Measurements from ENCODE around the gene TTLL4. TPM values are rescaled to one million over a fixed set of nuclear protein-coding genes. Genes with fewer than 3 reads are reported as not detected.
A peak's percentile ranks its signal among the peaks of the same experiment; 100 is the strongest.

The TTLL4 gene
- total RNA-seq, 2 donors from 2014 or later = 96.5 to 99.0 TPM

DNA sequence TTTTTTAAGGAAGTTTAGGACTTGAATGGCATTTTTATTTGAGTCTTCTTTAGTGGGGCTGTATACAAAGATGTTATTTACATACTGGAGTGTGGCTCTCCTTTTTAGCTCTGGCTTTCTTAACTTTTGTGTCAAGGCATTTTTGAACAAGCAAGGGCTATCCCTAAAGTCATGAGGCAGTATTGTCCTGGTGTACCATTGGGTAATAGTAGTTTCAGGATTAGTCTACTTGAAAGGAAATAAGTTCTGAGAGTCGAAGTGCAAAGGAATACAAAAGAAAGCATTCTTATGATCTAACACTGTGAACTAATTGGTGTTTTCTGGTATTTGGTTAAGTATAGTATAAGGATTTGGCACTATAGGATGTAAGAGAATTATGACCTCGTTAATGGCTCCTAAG is 69.4 kb downstream of the TTLL4 start:
- no peaks in the 10 kb centered on the region for H3K36me3 ChIP-seq (ENCODE audit: control insufficient read depth, insufficient read depth, low read length)
- H3K27ac ChIP-seq (ENCODE audit: low read depth, low read length) = no peak overlapping the region
- Mint-ChIP-seq H3K4me1 (peaks cover 32% of the 10 kb centered on the region), H3K4me3 (no peak overlapping the region), H3K27me3 (ENCODE audit: insufficient read depth) (peaks cover 12% of the 10 kb centered on the region), H3K36me3 (ENCODE audit: low read depth) (peaks cover 21% of the 10 kb centered on the region), H3K27ac (no peak overlapping the region), H3K9me3 (peaks cover 20% of the 10 kb centered on the region)
- peaks cover 2% of the 10 kb centered on the region for H3K4me1 ChIP-seq (ENCODE audit: control insufficient read depth, insufficient read depth, low read length)
- 75 to 96% methylated on average over 1 of the region's 2 CpGs for WGBS, 2 experiments (ENCODE audit: insufficient coverage in 1 of 2, insufficient read length in 1 of 2)
- peaks cover 23% of the 10 kb centered on the region for H3K9me3 ChIP-seq (ENCODE audit: control insufficient read depth, low read length)
- H3K4me3 ChIP-seq (ENCODE audit: low read length) = no peak overlapping the region
- no peak for DNase-seq
- TF ChIP-seq, protein P1, sequence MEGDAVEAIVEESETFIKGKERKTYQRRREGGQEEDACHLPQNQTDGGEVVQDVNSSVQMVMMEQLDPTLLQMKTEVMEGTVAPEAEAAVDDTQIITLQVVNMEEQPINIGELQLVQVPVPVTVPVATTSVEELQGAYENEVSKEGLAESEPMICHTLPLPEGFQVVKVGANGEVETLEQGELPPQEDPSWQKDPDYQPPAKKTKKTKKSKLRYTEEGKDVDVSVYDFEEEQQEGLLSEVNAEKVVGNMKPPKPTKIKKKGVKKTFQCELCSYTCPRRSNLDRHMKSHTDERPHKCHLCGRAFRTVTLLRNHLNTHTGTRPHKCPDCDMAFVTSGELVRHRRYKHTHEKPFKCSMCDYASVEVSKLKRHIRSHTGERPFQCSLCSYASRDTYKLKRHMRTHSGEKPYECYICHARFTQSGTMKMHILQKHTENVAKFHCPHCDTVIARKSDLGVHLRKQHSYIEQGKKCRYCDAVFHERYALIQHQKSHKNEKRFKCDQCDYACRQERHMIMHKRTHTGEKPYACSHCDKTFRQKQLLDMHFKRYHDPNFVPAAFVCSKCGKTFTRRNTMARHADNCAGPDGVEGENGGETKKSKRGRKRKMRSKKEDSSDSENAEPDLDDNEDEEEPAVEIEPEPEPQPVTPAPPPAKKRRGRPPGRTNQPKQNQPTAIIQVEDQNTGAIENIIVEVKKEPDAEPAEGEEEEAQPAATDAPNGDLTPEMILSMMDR (conservative IDR thresholded peaks at IDR 0.05) = no peak
- no peak overlapping the region for H3K9ac ChIP-seq (ENCODE audit: extremely low read depth, low read length, poor library complexity, severe bottlenecking)
- no peaks in the 10 kb centered on the region for H3K27me3 ChIP-seq (ENCODE audit: control insufficient read depth, insufficient read depth, low read length, poor library complexity, severe bottlenecking)

DNA sequence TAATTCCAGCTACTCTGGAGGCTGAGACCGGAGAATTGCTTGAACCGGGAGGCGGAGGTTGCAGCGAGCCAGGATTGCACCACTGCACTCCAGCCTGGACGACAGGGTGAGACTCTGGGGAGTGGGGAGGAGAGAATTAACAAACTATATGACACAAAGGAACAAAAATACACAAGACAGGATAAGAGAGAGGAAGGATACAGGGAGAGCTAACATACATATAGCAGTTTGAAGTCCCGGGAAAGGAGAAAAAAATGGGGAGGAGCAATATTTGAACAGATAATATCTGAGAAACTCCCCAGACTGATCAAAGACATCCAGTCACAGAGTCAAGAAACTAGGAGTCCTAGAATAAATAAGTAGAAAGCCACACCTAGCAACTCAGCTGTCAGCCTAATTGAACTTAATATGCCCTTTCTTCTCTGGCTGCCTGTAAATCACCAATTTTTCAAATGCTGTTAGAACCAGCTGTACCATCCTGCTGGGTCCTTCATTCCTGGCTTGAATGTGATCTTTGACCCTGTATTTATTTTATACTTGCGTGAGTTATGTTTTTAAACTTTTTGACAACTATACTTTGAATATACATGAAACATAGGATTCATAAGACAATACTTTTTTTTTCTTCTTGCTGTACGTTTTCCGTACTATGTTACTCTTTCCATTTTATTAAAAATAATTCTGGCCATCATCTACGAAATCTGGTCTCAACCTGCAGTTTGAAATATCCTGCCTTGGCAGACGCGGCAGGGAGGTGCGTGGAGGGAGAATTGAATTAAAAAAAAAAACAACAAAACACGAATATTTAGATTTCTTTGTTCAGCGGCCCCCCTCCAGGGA is 70.4 kb downstream of the TTLL4 start:
- Mint-ChIP-seq H3K4me1 (peaks cover 38% of the 10 kb centered on the region), H3K4me3 (peak overlapping the region; percentile 81), H3K9me3 (peaks cover 14% of the 10 kb centered on the region), H3K36me3 (ENCODE audit: low read depth) (peaks cover 15% of the 10 kb centered on the region), H3K27ac (peak overlapping the region; percentile 82), H3K27me3 (ENCODE audit: insufficient read depth) (peaks cover 10% of the 10 kb centered on the region)
- 56 to 93% methylated on average over 5 to 15 of the region's 15 CpGs for WGBS, 2 experiments (ENCODE audit: insufficient coverage in 1 of 2, insufficient read length in 1 of 2)
- Histone ChIP-seq H3K4me3 (ENCODE audit: low read length) (peak overlapping the region; percentile 80), H3K27ac (ENCODE audit: low read depth, low read length) (no peak overlapping the region), H3K9me3 (ENCODE audit: control insufficient read depth, low read length) (peaks cover 20% of the 10 kb centered on the region), H3K27me3 (ENCODE audit: control insufficient read depth, insufficient read depth, low read length, poor library complexity, severe bottlenecking) (no peaks in the 10 kb centered on the region), H3K4me1 (ENCODE audit: control insufficient read depth, insufficient read depth, low read length) (peaks cover 2% of the 10 kb centered on the region), H3K36me3 (ENCODE audit: control insufficient read depth, insufficient read depth, low read length) (no peaks in the 10 kb centered on the region), H3K9ac (ENCODE audit: extremely low read depth, low read length, poor library complexity, severe bottlenecking) (peak overlapping the region; percentile 75)
- DNase-seq = no peak
- TF ChIP-seq, protein P1 (conservative IDR thresholded peaks at IDR 0.05) = no peak

DNA sequence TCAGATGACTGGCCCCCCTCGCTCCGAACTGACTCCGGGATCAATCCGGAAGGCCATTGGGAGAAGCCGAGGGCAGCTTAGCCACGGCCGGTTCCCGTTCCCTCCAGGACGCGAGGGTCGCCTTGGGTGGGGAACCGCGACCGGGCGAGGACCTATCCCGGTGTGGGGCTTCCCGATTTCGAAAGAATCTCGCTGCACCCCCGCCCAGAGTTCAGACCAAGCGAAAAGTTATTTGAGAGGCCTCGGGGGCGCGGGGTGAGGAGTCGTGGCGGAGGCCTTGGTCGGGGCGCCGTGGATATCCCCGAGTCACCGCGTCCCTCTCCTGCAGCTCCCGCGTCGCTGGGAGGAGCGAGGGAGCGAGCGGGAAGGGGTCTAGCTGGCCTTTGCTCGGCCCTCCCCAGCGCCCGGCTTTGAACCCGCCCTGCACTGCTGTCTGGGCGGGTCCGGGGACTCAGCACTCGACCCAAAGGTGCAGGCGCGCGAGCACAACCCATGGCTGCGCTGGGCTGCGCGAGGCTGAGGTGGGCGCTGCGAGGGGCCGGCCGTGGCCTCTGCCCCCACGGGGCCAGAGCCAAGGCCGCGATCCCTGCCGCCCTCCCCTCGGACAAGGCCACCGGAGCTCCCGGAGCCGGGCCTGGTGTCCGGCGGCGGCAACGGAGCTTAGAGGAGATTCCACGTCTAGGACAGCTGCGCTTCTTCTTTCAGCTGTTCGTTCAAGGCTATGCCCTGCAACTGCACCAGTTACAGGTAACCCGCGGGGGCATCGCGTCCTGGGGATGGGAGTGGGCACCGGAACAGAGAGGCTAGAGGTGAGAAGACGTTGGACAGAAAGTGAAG is 71.3 kb downstream of the TTLL4 start, which contains the start of gene CYP27A1:
Gene CYP27A1 (plus strand): TSS at position 457 of the 837 bp plus-strand sequence. CDS start 36 bp downstream, at position 493.
- peaks cover 10% of the 10 kb centered on the region for H3K27me3 Mint-ChIP-seq (ENCODE audit: insufficient read depth)
- peaks cover 12% of the 10 kb centered on the region for H3K9me3 ChIP-seq (ENCODE audit: control insufficient read depth, low read length)
- peak; percentile 86 for DNase-seq
- TF ChIP-seq, protein P1 (conservative IDR thresholded peaks at IDR 0.05) = no peak
- H3K4me3 ChIP-seq (ENCODE audit: low read length) = peak within 1 kb of the TSS; percentile 80
- H3K9me3 Mint-ChIP-seq = peaks cover 9% of the 10 kb centered on the region
- H3K27ac Mint-ChIP-seq = peak within 1 kb of the TSS; percentile 86
- 3 to 4% methylated on average over 28 to 76 of the region's 76 CpGs for WGBS, 2 experiments (ENCODE audit: insufficient coverage in 1 of 2, insufficient read length in 1 of 2)
- peaks cover 38% of the 10 kb centered on the region for H3K4me1 Mint-ChIP-seq
- H3K27me3 ChIP-seq (ENCODE audit: control insufficient read depth, insufficient read depth, low read length, poor library complexity, severe bottlenecking) = no peaks in the 10 kb centered on the region
- peaks cover 13% of the 10 kb centered on the region for H3K36me3 Mint-ChIP-seq (ENCODE audit: low read depth)
- H3K27ac ChIP-seq (ENCODE audit: low read depth, low read length) = no peak within 1 kb of the TSS
- peak within 1 kb of the TSS; percentile 75 for H3K9ac ChIP-seq (ENCODE audit: extremely low read depth, low read length, poor library complexity, severe bottlenecking)
- H3K36me3 ChIP-seq (ENCODE audit: control insufficient read depth, insufficient read depth, low read length) = no peaks in the 10 kb centered on the region
- peak within 1 kb of the TSS; percentile 81 for H3K4me3 Mint-ChIP-seq
- peaks cover 2% of the 10 kb centered on the region for H3K4me1 ChIP-seq (ENCODE audit: control insufficient read depth, insufficient read depth, low read length)

Data from endodermal cell (in vitro differentiated cells).